Naive thymus-derived CD4-positive, alpha-beta T cell (primary cell): ENCODE data around the gene EXOC1L. TPM values are rescaled to one million over a fixed set of nuclear protein-coding genes. Genes with fewer than 3 reads are reported as not detected.

Source experiments
- ATAC-seq: fragments of 150-1000 bp; cut with Tn5 transposase; 2 replicates; pipeline ENCODE4 v1.10.0; 2021; ENCODE audit warnings: mild to moderate bottlenecking, moderate library complexity
- CTCF ChIA-PET: fragments of 350-600 bp; sonication (Branson Sonifier 250); formaldehyde crosslinking; loops from one replicate; lab custom pipeline; 2021; ENCODE audit warnings: antibody characterized with exemption; lab: Charles Lee
- POLR2A ChIA-PET: fragments of 350-600 bp; sonication (Branson Sonifier 250); formaldehyde crosslinking; loops from one replicate; lab custom pipeline; 2021; ENCODE audit warnings: antibody characterized with exemption, inconsistent platforms; lab: Charles Lee
- DNase-seq, 9 donors: peaks; one replicate each; pipeline versions ENCODE4 v3.0.0 to v3.0.0-alpha.2; 2020 to 2022; ENCODE audit warnings: mixed read lengths in 1 of 9
- H3K27ac ChIP-seq: one replicate; pipeline ENCODE4 v1.7.0; 2013; ENCODE audit warnings: mild to moderate bottlenecking, low read depth, low read length, moderate library complexity
- H3K27me3 ChIP-seq, 2 donors: one replicate each; pipeline ENCODE4 v1.7.0; 2013; ENCODE audit warnings: low read length in 2 of 2, mild to moderate bottlenecking in 2 of 2, moderate library complexity in 2 of 2; ENCODE audit not compliant: control insufficient read depth in 2 of 2, insufficient read depth in 2 of 2
- H3K36me3 ChIP-seq, 3 experiments: 1 replicate in 2 of 3; 2 replicates in 1 of 3; pipeline ENCODE4 v1.7.0; 2013; ENCODE audit warnings: low read length in 3 of 3, mild to moderate bottlenecking in 3 of 3, moderate library complexity in 1 of 3; ENCODE audit not compliant: insufficient read depth in 3 of 3, control insufficient read depth in 2 of 3
- H3K4me1 ChIP-seq, 2 donors: one replicate each; pipeline ENCODE4 v1.7.0; 2013; ENCODE audit warnings: low read length in 2 of 2, mild to moderate bottlenecking in 2 of 2, moderate library complexity in 1 of 2; ENCODE audit not compliant: control insufficient read depth in 2 of 2, insufficient read depth in 2 of 2
- H3K4me3 ChIP-seq: 2 replicates; pipeline ENCODE4 v1.7.0; 2013; ENCODE audit warnings: mild to moderate bottlenecking, low read length
- H3K9me3 ChIP-seq, 3 experiments: 1 replicate in 2 of 3; 2 replicates in 1 of 3; pipeline ENCODE4 v1.7.0; 2013; ENCODE audit warnings: low read length in 3 of 3; ENCODE audit not compliant: control insufficient read depth in 2 of 3
- H3K27ac Mint-ChIP-seq, 9 donors: one replicate each; pipeline ENCODE4 v1.8.0; 2020 to 2022; ENCODE audit warnings: mixed read lengths in 9 of 9, mild to moderate bottlenecking in 8 of 9, moderate library complexity in 5 of 9, inconsistent platforms in 2 of 9
- H3K27me3 Mint-ChIP-seq, 5 donors: one replicate each; pipeline ENCODE4 v1.8.0; 2021 to 2022; ENCODE audit warnings: mixed read lengths in 5 of 5, mild to moderate bottlenecking in 1 of 5
- H3K36me3 Mint-ChIP-seq, 5 donors: one replicate each; pipeline ENCODE4 v1.8.0; 2020 to 2022; ENCODE audit warnings: mixed read lengths in 5 of 5, mild to moderate bottlenecking in 3 of 5, inconsistent platforms in 1 of 5
- H3K4me1 Mint-ChIP-seq, 7 donors: one replicate each; pipeline ENCODE4 v1.8.0; 2020 to 2022; ENCODE audit warnings: mixed read lengths in 7 of 7, mild to moderate bottlenecking in 3 of 7, inconsistent platforms in 1 of 7
- H3K4me3 Mint-ChIP-seq, 10 donors: one replicate each; pipeline ENCODE4 v1.8.0; 2020 to 2022; ENCODE audit warnings: mild to moderate bottlenecking in 10 of 10, mixed read lengths in 10 of 10, moderate library complexity in 6 of 10, inconsistent platforms in 2 of 10
- H3K9me3 Mint-ChIP-seq, 11 donors: one replicate each; pipeline ENCODE4 v1.8.0; 2020 to 2022; ENCODE audit warnings: mixed read lengths in 11 of 11, mild to moderate bottlenecking in 4 of 11, inconsistent platforms in 1 of 11, moderate library complexity in 1 of 11
- intact Hi-C, 2 donors: fragments of 100-400 bp; cut with micrococcal nuclease; formaldehyde crosslinking; loops; one replicate each; pipeline ENCODE4 v1.15.1; 2023
- polyA plus RNA-seq, 2 donors: library from polyadenylated mRNA; unstranded; fragments of 300-500 nt; fragmentation: Illumina TruSeq; gene quantifications; one replicate each; pipeline ENCODE4 v1.2.3, GENCODE V29; 2021
- total RNA-seq, 6 experiments: library from RNA in 5 of 6; stranded (reverse) in 5 of 6; gene quantifications; 1 replicate in 5 of 6; 2 replicates in 1 of 6; pipeline ENCODE4 v1.2.3 and lab custom pipeline; 2021 to 2026

EXOC1L gene
- total and polyA plus RNA-seq, 7 experiments from 2014 or later, result not detected

GRCh38 chr4:55854129-55854528, 34.5 kb downstream of the EXOC1L start:
- Histone ChIP-seq H3K4me3 (peak overlapping the region; percentile 84), H3K36me3 (peaks cover 0 to 4% (median 0%) of the 10 kb centered on the region in 3 experiments), H3K27ac (peak overlapping the region; percentile 87), H3K27me3 (no peaks in the 10 kb centered on the region), H3K9me3 (no peaks in the 10 kb centered on the region), H3K4me1 (peaks cover 26 to 31% of the 10 kb centered on the region in 2 donors)
- no peaks in the 10 kb centered on the region for H3K27me3 Mint-ChIP-seq
- H3K4me3 Mint-ChIP-seq, result no peak overlapping the region
- peak overlapping the region in 2 of 9 donors; percentile 89 to 91 for H3K27ac Mint-ChIP-seq
- intact Hi-C loops, result loop anchor here (1.0 to 10.0 kb wide), 8 partner anchors 12 to 1792 kb away; partner anchors contain the start of genes NOA1 (in 2 of the 2), POLR2B (in 2 of the 2), AASDH (in 1 of the 2) and CHIC2 (in 1 of the 2)
- peaks cover 0 to 17% (median 5%) of the 10 kb centered on the region in 5 donors for H3K36me3 Mint-ChIP-seq
- ATAC-seq (no peak), DNase-seq (peak in 1 of 9 donors; percentile 2)
- H3K4me1 Mint-ChIP-seq, result peaks cover 23 to 51% (median 47%) of the 10 kb centered on the region in 7 donors
- peaks cover 0 to 2% (median 0%) of the 10 kb centered on the region in 11 donors for H3K9me3 Mint-ChIP-seq
- POLR2A ChIA-PET, result interaction anchor here (0.6 to 1.3 kb wide), 5 partner anchors 93 to 1055 kb away, joined by 3 to 8 read pairs (median 4); partner anchors contain the start of genes CEP135, PAICS and PPAT
- CTCF ChIA-PET, result interaction anchor here (1.1 kb wide), 1 partner anchor 12 kb away, joined by 3 read pairs; no protein-coding TSS in a partner anchor

GRCh38 chr4:55857586-55857985, 38.0 kb downstream of the EXOC1L start:
- Mint-ChIP-seq H3K27ac (peak overlapping the region in 1 of 9 donors; percentile 32), H3K4me3 (no peak overlapping the region), H3K27me3 (no peaks in the 10 kb centered on the region), H3K4me1 (peaks cover 7 to 45% (median 33%) of the 10 kb centered on the region in 7 donors), H3K36me3 (peaks cover 4 to 28% (median 18%) of the 10 kb centered on the region in 5 donors), H3K9me3 (peaks cover 0 to 2% (median 0%) of the 10 kb centered on the region in 11 donors)
- intact Hi-C loops, result loop anchor here (10.0 kb wide), 2 partner anchors 187 to 607 kb away; partner anchors contain the start of gene SRP72 (in 1 of the 2)
- DNase-seq (no peak), ATAC-seq (no peak)
- H3K27me3 ChIP-seq, result no peaks in the 10 kb centered on the region
- peaks cover 14 to 16% of the 10 kb centered on the region in 2 donors for H3K4me1 ChIP-seq
- no peak overlapping the region for H3K4me3 ChIP-seq
- no peaks in the 10 kb centered on the region for H3K9me3 ChIP-seq
- POLR2A ChIA-PET, result interaction anchor here (0.6 to 1.4 kb wide), 3 partner anchors 90 to 579 kb away, joined by 3 to 5 read pairs (median 3); no protein-coding TSS in a partner anchor
- H3K27ac ChIP-seq, result no peak overlapping the region
- peaks cover 0 to 15% (median 0%) of the 10 kb centered on the region in 3 experiments for H3K36me3 ChIP-seq
- CTCF ChIA-PET, result interaction anchor here (1.4 kb wide), 1 partner anchor 10 kb away, joined by 5 read pairs; no protein-coding TSS in a partner anchor

GRCh38 chr4:55859711-55860110, 40.1 kb downstream of the EXOC1L start:
- no peak for ATAC-seq
- Histone ChIP-seq H3K27me3 (no peaks in the 10 kb centered on the region), H3K27ac (no peak overlapping the region), H3K36me3 (peaks cover 0 to 11% (median under 1%) of the 10 kb centered on the region in 3 experiments), H3K4me1 (peaks cover 4 to 7% of the 10 kb centered on the region in 2 donors), H3K9me3 (no peaks in the 10 kb centered on the region), H3K4me3 (no peak overlapping the region)
- intact Hi-C loops, result loop anchor here (10.0 kb wide), 4 partner anchors 105 to 605 kb away; partner anchors contain the start of gene SRP72 (in 1 of the 2)
- ChIA-PET CTCF (interaction anchor here (1.0 kb wide), 1 partner anchor 98 kb away, joined by 3 read pairs; no protein-coding TSS in a partner anchor), POLR2A (no interaction called here)
- Mint-ChIP-seq H3K4me3 (no peak overlapping the region), H3K9me3 (no peaks in the 10 kb centered on the region), H3K27ac (peak overlapping the region in 2 of 9 donors; percentile 15 to 45), H3K36me3 (peaks cover 4 to 28% (median 18%) of the 10 kb centered on the region in 5 donors), H3K4me1 (peaks cover 2 to 34% (median 22%) of the 10 kb centered on the region in 7 donors), H3K27me3 (no peaks in the 10 kb centered on the region)
- no peak for DNase-seq

GRCh38 chr4:55864577-55865223, 45.1 kb downstream of the EXOC1L start:
- no peak for DNase-seq
- peak overlapping the region in 1 of 9 donors; percentile 14 for H3K27ac Mint-ChIP-seq
- no peaks in the 10 kb centered on the region for H3K27me3 Mint-ChIP-seq
- Histone ChIP-seq H3K27ac (no peak overlapping the region), H3K9me3 (no peaks in the 10 kb centered on the region), H3K27me3 (no peaks in the 10 kb centered on the region), H3K4me3 (no peak overlapping the region), H3K36me3 (peaks cover 9 to 27% (median 22%) of the 10 kb centered on the region in 3 experiments), H3K4me1 (no peaks in the 10 kb centered on the region)
- intact Hi-C loops, result loop anchor here (5.0 to 10.0 kb wide), 6 partner anchors 83 to 892 kb away; partner anchors contain the start of gene CEP135 (in 1 of the 2)
- POLR2A ChIA-PET, result no interaction called here
- peaks cover 9 to 32% (median 25%) of the 10 kb centered on the region in 5 donors for H3K36me3 Mint-ChIP-seq
- CTCF ChIA-PET, result interaction anchor here (0.5 to 1.7 kb wide), 7 partner anchors 255 to 1022 kb away, joined by 3 to 5 read pairs (median 3); no protein-coding TSS in a partner anchor
- H3K4me1 Mint-ChIP-seq, result peaks cover 8 to 31% (median 18%) of the 10 kb centered on the region in 7 donors
- H3K9me3 Mint-ChIP-seq, result no peaks in the 10 kb centered on the region
- ATAC-seq, result no peak
- no peak overlapping the region for H3K4me3 Mint-ChIP-seq

DNA sequence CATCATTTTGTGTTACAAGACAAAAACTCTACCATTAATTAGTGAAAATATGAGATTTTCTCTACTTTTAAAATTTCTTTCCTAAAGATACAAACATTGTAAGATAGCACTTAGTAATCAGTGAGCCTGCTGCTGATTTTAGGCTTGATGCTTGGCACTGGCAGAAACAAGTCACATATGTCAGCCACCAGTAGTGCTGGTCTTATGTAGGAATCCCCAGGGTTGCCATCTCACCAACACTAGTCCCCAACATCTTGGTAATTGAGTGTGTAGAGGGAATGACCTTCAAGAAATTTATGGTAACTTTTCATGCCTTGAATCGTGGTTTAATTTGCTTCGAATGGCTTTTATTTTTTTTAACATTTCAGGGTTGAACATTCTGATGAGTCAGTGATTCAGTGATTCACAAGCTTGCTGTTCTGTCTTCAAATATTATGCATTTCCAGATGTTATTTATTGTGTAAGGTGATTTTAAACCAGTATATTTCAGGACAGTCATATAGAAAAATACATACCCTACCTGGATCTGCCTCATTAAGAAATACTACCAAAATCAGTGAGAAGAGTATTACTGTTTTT, 45.7 kb downstream of the EXOC1L start:
- Histone ChIP-seq H3K9me3 (no peaks in the 10 kb centered on the region), H3K4me3 (no peak overlapping the region), H3K36me3 (peaks cover 9 to 33% (median 28%) of the 10 kb centered on the region in 3 experiments), H3K4me1 (no peaks in the 10 kb centered on the region), H3K27me3 (no peaks in the 10 kb centered on the region), H3K27ac (no peak overlapping the region)
- DNase-seq (no peak), ATAC-seq (no peak)
- peaks cover 8 to 28% (median 20%) of the 10 kb centered on the region in 7 donors for H3K4me1 Mint-ChIP-seq
- no peaks in the 10 kb centered on the region for H3K9me3 Mint-ChIP-seq
- H3K27me3 Mint-ChIP-seq, result no peaks in the 10 kb centered on the region
- ChIA-PET CTCF (interaction anchor here (0.5 to 1.7 kb wide), 7 partner anchors 11 to 884 kb away, joined by 3 to 5 read pairs (median 3); partner anchors contain the start of gene EXOC1), POLR2A (no interaction called here)
- no peak overlapping the region for H3K4me3 Mint-ChIP-seq
- intact Hi-C loops, result loop anchor here (5.0 to 10.0 kb wide), 6 partner anchors 82 to 893 kb away; partner anchors contain the start of gene CEP135 (in 1 of the 2)
- peaks cover 12 to 35% (median 28%) of the 10 kb centered on the region in 5 donors for H3K36me3 Mint-ChIP-seq
- peak overlapping the region in 6 of 9 donors; percentile 2 to 83 (median 50) for H3K27ac Mint-ChIP-seq
